Measurements from ENCODE around the gene SART1. TPM values are rescaled to one million over a fixed set of nuclear protein-coding genes. Genes with fewer than 3 reads are reported as not detected.

SART1 gene
- total RNA-seq, 1 donor = 22.4 TPM

DNA sequence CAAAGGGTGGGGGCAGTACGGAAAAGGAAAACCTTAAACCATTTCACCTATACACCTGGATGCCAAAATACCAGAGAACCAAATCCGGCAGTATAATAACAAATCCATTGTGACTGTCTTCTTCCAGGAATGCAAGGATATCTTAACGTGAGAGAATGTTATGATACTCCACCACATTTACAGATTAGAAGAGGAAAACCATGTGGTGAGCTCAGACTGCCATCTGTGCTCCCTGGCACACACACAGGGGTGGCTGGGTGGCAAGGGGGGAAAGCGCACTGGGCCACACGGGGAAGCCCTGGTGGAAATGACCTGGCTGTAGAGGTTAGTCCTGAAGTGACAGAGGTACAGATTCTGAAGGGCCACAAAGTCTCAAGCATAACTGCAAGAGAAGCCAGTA, 30.5 kb downstream of the SART1 start:
- Histone ChIP-seq H2AFZ (ENCODE audit: low read length) (no peak overlapping the region), H3K36me3 (ENCODE audit: insufficient read depth, low read length) (peaks cover 6% of the 10 kb centered on the region), H3K4me3 (ENCODE audit: insufficient read depth, low read length) (no peak overlapping the region), H3K9me3 (ENCODE audit: low read depth, low read length) (no peaks in the 10 kb centered on the region), H4K20me1 (ENCODE audit: insufficient read depth, low read length) (no peaks in the 10 kb centered on the region), H3K27me3 (ENCODE audit: insufficient read depth, low read length) (no peaks in the 10 kb centered on the region), H3K27ac (ENCODE audit: low read depth, low read length) (no peak overlapping the region), H3K4me2 (ENCODE audit: insufficient read depth, low read length) (no peak overlapping the region), H3K4me1 (ENCODE audit: insufficient read depth, low read length) (no peaks in the 10 kb centered on the region), H3K79me2 (ENCODE audit: insufficient read depth, low read length) (no peaks in the 10 kb centered on the region)
- TF ChIP-seq, protein P1, sequence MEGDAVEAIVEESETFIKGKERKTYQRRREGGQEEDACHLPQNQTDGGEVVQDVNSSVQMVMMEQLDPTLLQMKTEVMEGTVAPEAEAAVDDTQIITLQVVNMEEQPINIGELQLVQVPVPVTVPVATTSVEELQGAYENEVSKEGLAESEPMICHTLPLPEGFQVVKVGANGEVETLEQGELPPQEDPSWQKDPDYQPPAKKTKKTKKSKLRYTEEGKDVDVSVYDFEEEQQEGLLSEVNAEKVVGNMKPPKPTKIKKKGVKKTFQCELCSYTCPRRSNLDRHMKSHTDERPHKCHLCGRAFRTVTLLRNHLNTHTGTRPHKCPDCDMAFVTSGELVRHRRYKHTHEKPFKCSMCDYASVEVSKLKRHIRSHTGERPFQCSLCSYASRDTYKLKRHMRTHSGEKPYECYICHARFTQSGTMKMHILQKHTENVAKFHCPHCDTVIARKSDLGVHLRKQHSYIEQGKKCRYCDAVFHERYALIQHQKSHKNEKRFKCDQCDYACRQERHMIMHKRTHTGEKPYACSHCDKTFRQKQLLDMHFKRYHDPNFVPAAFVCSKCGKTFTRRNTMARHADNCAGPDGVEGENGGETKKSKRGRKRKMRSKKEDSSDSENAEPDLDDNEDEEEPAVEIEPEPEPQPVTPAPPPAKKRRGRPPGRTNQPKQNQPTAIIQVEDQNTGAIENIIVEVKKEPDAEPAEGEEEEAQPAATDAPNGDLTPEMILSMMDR (IDR thresholded peaks at IDR 0.05; ENCODE audit: extremely low read depth, low read depth, low read length) = no peak
- DNase-seq (ENCODE audit: insufficient read length, low spot score, missing footprints) = peak; percentile 67

DNA sequence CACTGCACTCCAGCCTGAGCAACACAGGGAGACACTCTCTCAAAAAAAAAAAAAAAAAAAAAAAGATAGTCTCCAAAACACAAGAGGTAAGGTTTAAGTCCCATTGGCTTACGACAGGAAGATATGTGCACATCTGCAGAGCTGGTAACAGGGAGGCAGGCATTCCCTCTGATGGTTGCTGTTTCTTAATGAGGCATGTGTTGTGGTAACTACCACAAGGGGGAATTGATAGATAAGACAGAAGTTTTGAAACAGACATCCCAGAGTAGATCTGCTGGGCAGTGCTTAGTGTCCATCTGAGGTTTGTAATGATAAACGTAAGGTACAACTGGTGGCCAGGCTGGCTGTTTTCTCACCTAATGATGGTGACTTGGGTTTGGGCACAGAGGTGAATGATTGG, 35.8 kb downstream of the SART1 start:
- Histone ChIP-seq H3K9me3 (ENCODE audit: low read depth, low read length) (no peaks in the 10 kb centered on the region), H3K36me3 (ENCODE audit: insufficient read depth, low read length) (peaks cover 40% of the 10 kb centered on the region), H3K4me2 (ENCODE audit: insufficient read depth, low read length) (no peak overlapping the region), H2AFZ (ENCODE audit: low read length) (no peak overlapping the region), H3K4me3 (ENCODE audit: insufficient read depth, low read length) (no peak overlapping the region), H3K4me1 (ENCODE audit: insufficient read depth, low read length) (no peaks in the 10 kb centered on the region), H4K20me1 (ENCODE audit: insufficient read depth, low read length) (peaks cover 7% of the 10 kb centered on the region), H3K79me2 (ENCODE audit: insufficient read depth, low read length) (peaks cover 33% of the 10 kb centered on the region), H3K27me3 (ENCODE audit: insufficient read depth, low read length) (no peaks in the 10 kb centered on the region), H3K27ac (ENCODE audit: low read depth, low read length) (no peak overlapping the region)
- DNase-seq (ENCODE audit: insufficient read length, low spot score, missing footprints) = peak; percentile 80
- TF ChIP-seq, protein P1 (IDR thresholded peaks at IDR 0.05; ENCODE audit: extremely low read depth, low read depth, low read length) = no peak

DNA sequence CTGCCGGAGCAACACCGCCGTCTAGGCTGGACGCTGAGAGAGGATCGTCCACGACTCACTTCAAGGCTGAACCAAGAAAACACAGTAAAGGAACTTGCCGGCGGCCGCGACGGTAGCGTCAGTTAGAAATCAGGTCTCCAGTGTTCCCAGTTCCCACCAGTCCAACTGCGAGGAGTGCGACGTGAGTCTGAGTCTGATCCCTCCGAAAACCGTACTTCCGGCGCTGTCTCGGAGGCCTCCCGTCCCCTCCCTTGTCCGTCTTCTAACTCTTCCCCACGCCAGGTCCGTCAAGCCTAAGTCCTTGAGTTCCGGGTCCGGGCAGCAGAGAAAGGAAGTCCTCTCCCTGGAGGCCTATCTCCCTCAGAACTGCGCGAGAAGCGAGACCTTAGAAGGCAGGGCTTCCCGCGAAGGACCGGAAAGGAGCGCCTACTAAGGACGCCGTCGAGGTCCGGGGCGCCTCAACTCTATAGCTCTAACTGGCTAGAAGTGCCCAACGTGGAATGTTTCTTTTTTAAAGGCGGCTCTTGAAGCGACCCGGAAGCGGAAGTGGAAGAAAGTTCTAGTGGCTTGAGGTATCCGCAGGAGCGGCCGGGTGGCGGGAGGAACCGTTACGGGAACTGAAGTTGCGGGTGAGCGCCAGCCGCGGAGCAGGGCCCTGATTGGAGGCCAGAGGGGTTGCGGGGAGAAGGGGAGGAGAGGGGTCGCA, 40.6 kb downstream of the SART1 start, which contains the start of the genes BANF1 and EIF1AD:
Gene BANF1, plus strand, starts transcription at position 562 of the 706 bp plus-strand sequence. CDS start 748 bp downstream, outside the sequence.
Gene EIF1AD, minus strand, starts transcription at position 216 of the 706 bp plus-strand sequence. CDS start 1,768 bp downstream, outside the sequence.
- Histone ChIP-seq H3K4me3 (ENCODE audit: insufficient read depth, low read length) (peak within 1 kb of the TSS; percentile 95), H3K27ac (ENCODE audit: low read depth, low read length) (peak within 1 kb of the TSS; percentile 93), H3K36me3 (ENCODE audit: insufficient read depth, low read length) (peaks cover 46% of the 10 kb centered on the region), H3K4me1 (ENCODE audit: insufficient read depth, low read length) (peaks cover 7% of the 10 kb centered on the region), H2AFZ (ENCODE audit: low read length) (peak within 1 kb of the TSS; percentile 98), H4K20me1 (ENCODE audit: insufficient read depth, low read length) (peaks cover 7% of the 10 kb centered on the region), H3K79me2 (ENCODE audit: insufficient read depth, low read length) (peaks cover 51% of the 10 kb centered on the region), H3K27me3 (ENCODE audit: insufficient read depth, low read length) (no peaks in the 10 kb centered on the region), H3K4me2 (ENCODE audit: insufficient read depth, low read length) (peak within 1 kb of the TSS; percentile 90), H3K9me3 (ENCODE audit: low read depth, low read length) (no peaks in the 10 kb centered on the region)
- DNase-seq (ENCODE audit: insufficient read length, low spot score, missing footprints) = peak; percentile 99
- TF ChIP-seq, protein P1 (IDR thresholded peaks at IDR 0.05; ENCODE audit: extremely low read depth, low read depth, low read length) = no peak

DNA sequence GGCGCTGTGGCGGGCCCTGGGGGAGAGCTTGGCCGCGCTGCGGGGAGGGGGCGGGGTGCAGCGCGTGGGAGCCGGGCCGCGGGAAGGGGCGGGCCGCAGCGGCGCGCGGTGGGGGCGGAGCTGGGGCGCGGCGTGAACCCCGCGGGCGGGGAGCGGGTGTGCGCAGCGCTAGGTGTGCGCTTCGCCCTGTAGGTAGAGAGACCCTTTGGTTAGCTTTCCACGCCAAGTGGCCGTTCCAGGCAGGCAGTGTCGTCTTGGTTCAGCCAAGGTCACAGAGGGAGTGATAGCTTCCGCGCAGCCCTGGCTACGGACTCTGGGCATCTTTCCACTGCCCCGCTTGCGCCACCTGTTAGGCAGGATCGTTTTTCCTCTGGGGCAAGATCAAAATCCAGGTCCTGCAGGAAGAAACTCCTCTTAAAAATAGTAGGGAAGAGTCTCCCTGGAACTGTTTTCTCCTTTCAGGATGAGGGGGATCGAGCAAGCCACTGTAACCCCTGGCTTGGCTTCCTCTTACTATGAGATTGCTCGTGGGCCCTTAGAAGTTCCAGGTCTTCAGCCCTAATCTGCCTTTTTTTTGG, 41.2 kb downstream of the SART1 start:
- peaks cover 7% of the 10 kb centered on the region for H4K20me1 ChIP-seq (ENCODE audit: insufficient read depth, low read length)
- peak overlapping the region; percentile 98 for H2AFZ ChIP-seq (ENCODE audit: low read length)
- peak overlapping the region; percentile 93 for H3K27ac ChIP-seq (ENCODE audit: low read depth, low read length)
- peaks cover 7% of the 10 kb centered on the region for H3K4me1 ChIP-seq (ENCODE audit: insufficient read depth, low read length)
- H3K4me2 ChIP-seq (ENCODE audit: insufficient read depth, low read length) = peak overlapping the region; percentile 90
- peaks cover 40% of the 10 kb centered on the region for H3K36me3 ChIP-seq (ENCODE audit: insufficient read depth, low read length)
- H3K4me3 ChIP-seq (ENCODE audit: insufficient read depth, low read length) = peak overlapping the region; percentile 95
- peaks cover 51% of the 10 kb centered on the region for H3K79me2 ChIP-seq (ENCODE audit: insufficient read depth, low read length)
- DNase-seq (ENCODE audit: insufficient read length, low spot score, missing footprints) = peak; percentile 92
- H3K9me3 ChIP-seq (ENCODE audit: low read depth, low read length) = no peaks in the 10 kb centered on the region
- TF ChIP-seq, protein P1 (IDR thresholded peaks at IDR 0.05; ENCODE audit: extremely low read depth, low read depth, low read length) = no peak
- H3K27me3 ChIP-seq (ENCODE audit: insufficient read depth, low read length) = no peaks in the 10 kb centered on the region
